ENCODE results near the gene MTUS2.
A peak's percentile ranks its signal among the peaks of the same experiment; 100 is the strongest.

Gene MTUS2

DNA sequence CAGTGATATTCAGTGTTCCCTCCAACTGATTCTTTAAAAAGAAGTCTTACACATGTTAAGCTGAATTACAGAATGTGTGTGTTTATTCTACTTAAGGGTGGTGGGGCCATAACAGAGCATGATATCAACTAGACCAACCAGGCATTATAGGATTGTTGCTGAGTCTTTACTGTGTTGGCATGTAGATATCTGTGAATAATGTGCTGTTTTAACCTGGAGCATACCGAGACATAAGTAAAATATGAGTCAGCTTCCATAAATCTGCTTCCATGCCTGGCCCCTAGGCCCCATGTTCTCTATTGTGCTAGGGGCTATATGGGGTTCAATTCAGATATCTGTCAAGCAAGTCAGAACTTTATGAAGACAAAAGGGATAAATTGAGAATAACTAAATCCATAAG lies 295.7 kb downstream of the MTUS2 start:
- no peak for DNase-seq

DNA sequence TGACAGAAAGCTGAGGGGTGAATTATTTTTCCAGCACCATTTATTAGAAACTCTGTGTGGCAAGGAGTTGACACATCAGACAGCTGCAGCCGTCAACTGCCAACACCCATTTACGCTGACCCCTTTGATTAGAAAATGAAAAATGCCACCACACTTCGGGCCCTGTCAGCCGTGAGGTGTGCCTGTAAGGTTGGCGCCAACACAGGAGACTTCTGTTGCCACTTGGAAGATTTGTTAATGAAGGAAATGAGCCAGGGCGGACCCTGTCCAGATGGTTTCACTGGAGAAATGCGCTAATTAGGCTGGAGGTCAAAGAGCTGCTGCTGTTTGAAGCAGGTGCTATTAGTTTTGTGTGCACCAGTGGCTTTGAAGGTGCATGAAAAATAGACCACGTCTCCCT lies 297.5 kb downstream of the MTUS2 start:
- DNase-seq, result no peak

DNA sequence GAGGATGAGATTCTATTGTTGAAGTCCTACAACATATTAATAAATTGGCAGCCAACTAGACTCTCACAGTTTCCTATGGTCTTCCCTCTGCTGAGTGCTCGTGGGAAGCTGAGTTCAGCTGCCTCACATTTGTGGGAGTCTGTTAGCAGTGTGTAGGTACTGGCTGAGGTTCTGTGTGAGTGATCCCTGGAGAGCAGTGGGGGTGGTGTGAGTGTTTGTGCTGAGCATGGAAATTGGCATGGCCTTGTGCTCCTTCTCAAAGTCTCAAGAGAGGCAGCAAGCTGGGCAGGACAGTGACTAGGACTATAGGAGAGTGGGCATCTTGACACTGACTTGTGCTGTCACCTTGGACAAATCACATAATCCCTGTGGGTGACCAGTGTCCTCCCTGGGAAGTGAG lies 298.3 kb downstream of the MTUS2 start:
- DNase-seq, result no peak

DNA sequence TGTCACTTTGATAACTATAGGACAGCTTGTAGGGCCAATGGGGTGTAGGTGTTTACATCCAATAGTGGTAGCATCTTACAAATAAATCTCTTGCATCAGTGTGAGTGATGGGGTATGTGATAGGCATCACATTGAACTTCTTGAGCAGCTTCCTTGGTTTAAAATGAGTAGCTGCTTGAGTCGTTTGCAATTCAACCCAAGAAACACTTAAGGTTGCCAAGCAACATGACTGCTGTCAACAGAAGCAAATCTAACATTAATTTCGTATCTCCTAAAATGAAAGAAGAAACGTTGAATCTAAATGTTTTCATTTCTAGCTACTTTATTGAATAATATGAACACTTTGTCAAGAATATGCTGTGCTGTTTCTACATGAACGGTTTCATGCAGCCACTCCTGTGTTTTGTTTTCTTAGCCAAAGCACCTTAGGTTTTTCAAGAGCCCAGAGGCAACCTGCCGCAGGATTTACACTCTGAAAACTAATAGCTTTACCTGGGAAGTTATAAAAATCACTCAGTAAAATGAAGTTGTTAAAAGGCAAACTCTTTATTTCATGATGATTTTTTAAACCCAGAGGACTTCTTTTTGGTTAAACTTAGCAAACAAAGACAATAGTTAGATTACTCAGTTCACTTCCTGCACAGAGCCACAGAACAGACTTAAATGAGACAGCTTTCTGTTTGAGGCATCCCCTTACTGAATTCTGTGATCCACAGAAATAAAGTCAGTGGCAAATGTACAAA lies 305.2 kb downstream of the MTUS2 start:
- DNase-seq, result peak in 1 of 5 donors; percentile 53

DNA sequence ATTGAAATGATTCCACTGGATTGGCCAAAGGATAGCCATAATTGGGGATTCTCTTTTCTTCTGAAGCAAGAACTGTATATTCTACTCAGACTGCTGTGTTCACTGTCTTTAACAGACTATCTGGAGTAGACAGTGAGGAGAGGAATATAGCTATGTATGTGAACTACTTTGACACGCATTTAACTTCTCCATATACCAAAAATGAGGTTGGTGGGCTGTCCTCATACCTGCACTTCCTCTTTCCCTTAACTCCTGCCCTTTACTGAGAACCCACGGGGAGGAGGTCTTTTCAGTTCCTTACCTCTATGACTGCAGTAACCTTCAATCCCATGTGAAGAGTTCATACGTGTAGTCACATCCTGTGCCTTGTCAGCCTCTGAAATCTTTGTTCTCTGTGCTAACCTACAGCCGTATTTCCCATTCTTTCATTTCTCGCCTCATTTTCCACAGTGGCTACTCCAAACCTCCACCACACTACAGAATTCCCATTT lies 305.8 kb downstream of the MTUS2 start:
- DNase-seq, result peak in 1 of 5 donors; percentile 33

DNA sequence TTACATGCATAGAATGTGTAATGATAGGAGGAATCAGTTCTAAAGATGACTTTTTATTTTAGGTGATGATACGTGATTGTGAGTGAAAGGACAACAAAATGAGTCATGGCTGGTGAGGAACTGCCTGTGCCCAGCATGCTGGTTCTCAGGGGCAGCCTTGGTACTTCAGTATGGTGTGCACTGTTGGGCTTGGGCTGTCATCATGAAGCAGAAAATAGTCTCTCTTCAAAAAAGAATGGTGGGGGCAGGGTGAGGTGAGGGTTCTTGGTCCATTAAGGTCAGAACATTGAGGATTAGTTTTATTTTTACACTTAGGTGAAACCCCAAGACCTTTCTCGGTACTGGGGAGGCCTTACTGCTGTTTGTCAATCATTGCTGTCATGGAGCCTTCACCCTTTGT lies 309.5 kb downstream of the MTUS2 start:
- no peak for DNase-seq

DNA sequence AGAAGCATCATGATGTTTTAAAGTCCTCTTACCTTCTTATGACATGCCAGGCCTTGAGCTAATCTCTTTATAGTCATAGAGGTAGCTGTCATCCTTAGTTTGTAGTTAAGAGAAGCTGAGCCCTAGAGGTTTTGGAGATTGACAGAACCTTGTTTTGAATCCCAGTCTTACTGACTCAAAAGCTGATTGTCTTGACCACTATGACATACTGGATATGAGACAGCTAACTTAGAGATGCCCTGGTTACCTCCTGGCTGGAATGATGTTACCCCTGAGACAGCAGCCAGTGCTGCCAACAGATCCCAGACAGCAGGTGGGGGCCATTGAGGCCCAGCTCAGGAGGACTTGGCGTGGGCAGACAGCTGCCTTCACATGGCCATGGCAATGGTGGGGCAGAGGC lies 311.0 kb downstream of the MTUS2 start:
- DNase-seq, result no peak

DNA sequence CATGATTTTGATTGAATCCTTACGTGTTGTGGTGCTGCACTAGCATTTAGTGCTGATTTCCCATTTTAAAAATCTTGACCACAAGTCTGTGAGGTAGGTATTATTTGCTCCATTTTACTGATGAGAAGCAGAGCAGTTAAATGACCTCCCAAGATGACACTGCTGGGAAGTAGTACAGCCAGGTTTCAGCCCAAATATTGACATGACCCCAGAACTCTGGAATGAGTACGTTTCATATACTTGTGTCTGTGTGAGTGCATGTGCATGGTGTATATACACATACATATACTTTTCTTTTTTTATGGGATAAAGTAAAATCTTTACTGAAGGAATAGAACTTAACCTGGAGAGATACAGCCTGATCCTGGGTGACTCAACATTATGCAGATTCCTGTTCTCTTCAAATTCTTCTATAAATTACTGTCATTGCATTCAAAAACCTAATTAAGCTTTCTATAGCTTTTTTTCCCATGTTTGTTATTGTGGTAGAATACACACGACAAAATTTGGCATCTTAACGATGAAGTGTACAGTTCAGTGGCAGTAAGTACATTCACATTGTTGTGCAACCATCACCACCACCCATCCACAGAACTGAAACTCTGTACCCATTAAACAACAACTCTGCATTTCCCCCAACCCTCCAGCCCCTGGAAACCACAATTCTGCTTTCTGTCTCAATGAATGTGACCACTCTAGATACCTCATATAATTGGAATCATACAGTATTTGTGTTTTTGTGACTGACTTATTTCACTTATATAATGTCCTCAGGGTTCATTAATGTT lies 311.9 kb downstream of the MTUS2 start:
- DNase-seq, result no peak

DNA sequence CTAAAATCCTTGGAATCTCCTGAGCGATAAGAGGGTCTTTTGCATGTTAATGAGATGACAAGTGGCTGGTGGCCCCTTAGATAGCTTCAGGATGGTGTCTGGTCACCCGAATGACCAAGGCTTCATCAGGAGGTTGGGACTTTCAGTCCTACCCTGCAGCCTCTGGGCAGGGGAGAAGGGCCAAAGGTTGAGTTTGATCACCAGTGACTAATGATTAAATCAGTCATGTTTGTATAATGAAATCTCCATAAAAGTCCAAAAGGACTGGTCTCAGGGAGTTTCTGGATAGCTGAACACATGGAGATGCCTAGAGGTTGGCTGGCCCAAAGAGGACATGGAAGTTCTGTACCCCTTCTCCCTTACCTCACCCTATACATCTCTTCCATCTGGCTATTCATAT lies 316.2 kb downstream of the MTUS2 start:
- no peak for DNase-seq

DNA sequence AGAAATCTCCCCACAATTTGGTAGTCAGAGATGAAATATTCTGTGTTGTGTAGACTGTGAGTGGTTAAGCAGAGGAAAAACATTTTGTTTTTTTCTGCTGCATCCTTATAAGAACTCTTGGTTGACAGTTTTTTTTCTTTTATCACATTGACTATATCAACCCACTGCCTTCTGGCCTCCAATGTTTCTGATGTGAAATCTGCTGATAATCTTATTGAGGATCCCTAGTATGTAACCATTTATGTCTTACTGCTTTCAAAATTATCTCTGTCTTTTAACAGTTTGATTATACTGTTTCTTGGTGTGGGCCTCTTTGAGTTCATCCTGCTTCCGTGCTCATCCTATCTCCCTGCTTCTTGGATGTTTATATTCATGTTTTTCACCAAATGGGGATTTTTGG lies 316.9 kb downstream of the MTUS2 start:
- no peak for DNase-seq

DNA sequence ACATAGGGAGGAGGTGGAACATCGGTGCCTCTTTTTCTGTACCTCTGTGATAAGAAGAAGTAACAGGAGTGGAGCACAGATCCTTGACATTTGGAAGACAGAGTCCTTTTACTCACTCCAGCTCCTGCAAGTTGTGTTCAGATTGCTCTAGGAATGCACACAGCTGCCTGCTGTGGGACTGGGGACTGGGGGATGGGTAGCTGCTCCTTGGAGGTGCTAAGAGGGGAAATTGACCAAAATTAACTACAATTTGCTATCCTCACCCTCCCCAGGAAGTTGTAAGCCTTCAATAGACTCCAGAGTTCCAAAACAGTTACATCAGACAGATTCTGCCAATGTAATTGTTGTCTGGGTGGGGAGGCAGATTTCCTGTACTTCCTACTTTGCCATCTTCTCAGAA lies 317.9 kb downstream of the MTUS2 start:
- no peak for DNase-seq

DNA sequence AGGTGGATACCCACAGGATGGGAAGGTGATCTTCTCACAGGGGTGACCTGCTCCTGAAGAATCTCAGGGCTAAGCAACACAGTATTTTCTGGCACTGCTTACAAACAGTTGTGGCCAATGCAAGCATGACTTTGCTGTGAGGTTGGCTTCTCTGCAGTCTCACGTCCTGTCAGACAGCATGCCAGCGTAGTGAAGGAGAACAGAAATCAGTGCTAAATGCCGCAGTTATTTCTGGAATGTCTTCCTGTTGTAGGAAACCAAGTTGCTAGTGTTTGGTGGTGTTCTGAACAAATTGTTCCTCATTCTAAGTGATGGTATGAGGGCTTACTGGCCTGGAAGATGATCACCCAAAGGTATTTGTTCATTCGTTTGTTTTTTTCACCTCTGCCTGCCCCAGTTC lies 320.1 kb downstream of the MTUS2 start:
- no peak for DNase-seq

DNA sequence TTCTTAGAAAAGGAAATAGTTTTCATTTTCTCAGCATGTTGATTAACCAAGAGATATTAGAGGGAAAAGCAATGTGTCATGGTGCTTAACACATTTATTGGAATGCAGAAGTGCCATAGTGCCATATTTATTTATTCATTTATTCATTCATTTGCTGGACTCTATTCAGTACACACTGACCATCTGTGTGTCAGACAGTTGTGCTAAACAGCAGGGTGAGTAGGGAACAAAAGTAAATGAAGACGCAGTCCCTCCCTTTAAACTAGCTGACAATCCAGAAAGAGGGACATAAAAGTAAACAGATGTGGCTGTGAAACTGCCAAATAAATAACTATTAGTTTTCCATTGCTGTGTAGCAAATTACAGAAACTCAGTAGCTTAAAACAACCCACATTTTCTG lies 323.7 kb downstream of the MTUS2 start:
- DNase-seq, result no peak

DNA sequence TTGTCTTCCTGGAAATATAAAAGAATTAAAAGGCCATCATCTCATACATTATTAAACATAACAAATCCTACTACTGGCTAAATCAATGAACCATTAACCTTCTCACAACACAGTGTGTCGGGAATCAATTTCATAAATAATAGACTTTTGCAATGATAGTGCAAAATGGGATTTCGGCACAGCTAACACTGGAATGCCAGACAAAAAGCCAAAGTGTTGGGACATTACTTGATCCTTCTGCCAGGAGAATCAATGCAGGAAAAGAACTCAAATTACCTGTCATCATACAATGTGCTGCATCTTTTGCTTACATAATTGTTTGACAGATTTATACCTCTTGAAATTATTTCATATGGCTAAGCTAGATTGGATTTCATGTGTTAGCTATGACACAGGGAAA lies 334.3 kb downstream of the MTUS2 start:
- no peak for DNase-seq

DNA sequence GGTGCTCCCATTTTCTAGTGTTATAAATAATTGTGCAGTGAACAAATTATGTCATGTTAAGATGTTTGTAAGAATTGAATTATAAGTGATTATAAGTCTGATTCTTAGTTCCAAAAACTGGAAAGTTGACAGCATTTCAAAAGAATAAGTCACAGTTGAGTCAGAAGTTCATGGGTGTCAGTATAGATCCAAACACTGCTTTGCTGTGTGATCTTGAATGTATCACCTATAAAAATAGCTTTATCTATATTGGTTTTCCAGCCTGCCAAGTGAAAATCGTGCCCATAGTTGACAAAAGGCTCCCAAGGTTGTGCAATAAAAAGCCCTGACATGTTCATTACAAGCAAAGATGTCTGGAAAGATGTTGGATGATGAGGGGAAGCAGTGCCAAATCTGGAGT lies 336.0 kb downstream of the MTUS2 start:
- no peak for DNase-seq

DNA sequence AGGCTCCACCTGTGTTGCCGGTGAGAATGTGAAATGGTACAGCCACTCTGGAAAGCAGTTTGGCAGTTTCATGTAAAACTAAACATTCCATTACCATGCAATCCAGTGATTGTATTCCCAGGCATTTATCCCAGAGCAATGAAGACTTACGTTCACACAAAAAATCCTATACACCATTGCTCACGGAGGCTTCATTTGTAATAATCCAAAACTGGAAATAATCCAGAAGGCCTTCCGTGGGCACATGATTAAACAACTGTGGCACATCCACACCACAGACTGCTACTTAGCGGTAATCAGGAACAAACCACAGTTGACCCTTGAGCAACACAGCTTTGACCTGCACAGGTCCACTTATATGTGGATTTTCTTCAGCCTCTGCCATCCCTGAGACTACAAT lies 339.7 kb downstream of the MTUS2 start:
- DNase-seq, result no peak

DNA sequence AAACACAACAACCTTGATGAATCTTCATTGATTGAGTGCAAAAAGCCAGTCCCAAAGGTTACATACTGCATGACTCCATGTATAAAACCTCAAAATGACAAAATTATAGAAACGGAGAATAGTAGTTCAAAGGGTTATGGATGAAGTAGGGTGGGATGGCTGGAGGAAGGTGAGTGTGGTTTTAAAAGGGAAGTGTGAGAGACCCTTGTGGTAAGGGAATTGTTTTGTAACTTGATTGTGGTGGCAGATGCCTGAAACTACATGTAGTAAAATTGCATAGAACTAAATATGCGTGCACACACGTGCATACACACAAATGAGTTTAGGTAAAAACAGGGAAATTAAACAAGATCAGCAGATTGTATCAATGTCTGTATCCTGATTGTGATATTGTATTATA lies 340.7 kb downstream of the MTUS2 start:
- no peak for DNase-seq

DNA sequence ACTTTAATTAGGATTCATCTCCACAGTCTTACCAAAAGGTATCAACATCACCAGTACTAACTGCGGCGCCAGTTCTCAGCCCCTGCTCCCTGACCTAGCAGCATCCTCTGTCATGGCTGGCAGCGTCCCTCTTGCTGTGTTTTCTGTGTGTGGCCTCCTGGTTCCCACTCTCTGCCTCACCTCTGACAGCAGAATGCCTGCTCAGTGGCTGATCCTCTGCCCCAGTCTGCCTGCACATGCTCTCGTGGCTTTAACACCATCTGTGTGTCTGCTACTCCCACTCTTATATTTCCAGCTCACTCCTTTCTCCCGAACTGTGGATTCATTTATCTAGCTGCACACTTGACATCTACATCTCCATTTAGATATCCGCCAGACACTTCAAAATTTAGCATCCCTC lies 341.5 kb downstream of the MTUS2 start:
- DNase-seq, result no peak

DNA sequence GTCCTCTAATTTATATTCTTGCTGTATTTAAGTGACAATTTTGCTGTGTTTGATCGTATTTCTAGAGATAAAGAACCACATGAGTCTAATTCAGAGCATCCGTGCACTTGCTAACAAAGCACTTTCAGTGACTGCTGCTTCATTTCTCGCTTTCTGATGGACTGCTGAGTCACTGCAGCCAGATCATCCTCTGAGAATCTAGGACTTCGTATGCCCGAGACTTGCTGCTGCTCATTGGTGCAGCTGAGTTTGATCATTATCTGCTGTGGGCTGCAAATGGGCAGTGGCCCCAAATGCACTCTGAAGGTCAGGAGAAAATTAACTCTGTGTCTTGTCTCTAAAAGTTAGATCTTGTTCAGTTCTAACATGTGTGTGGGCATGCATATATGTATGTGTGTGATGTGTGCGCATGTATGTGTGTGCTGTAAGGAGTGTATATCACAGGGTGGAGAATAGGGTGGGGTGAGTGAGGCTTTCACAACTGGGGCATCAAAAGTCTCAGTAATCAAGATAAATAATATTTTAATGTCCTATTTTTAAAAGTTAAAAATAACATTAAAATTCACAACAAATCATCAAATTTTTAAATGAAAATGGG lies 342.6 kb downstream of the MTUS2 start:
- no peak for DNase-seq

DNA sequence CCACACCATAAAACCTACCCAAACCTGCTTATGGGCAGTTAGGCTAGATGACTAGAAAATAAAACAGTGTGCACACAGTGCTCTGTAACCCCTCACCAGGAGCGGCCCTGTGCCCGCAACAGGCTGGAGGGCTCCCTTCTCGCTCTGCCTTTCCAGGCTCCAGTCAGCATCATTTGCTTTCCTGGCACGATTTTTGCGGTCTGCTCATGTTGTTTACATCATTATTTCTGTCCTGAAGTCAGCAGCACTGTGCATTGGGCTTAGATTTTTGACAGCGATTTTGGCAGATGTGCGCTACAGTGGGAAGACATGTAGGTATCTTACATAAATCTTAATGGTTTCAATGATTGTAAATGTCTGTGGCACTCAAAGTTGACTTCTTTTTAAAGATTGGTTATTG lies 344.0 kb downstream of the MTUS2 start:
- no peak for DNase-seq

DNA sequence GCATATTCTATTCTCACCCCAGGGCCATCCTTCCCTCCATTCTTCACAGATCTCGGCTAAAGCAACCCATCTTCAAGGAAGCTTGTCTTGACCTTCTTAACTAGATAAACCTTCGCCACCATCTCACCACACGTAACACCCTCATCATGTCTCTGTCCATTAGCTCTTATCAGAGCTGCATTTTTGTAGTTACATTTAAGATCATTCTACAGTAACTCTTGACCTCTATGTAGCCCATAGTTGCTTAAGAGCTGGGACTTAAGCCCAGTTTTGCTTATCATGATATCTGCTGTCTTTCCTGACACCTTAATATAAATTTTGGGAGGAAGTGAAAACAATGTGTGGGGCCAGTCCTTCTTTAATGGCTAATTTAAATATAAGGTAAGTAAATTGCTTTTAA lies 345.1 kb downstream of the MTUS2 start:
- DNase-seq, result no peak

DNA sequence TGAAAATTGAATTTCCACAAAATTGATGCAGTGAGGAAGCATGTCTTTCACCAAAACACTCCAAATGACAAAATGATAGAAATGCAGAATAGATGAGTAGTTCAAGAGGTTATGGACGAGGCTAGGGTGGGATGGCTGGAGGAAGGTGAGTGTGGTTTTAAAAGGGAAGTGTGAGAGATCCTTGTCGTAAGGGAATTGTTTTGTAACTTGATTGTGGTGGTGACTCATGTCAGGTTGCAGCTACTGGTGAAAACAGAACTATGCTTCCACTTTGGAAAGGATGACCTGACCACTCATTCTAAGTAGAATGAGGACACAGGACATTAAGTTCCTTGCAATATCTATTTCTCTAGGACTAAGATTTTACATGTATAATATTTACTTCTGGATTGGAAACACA lies 345.7 kb downstream of the MTUS2 start:
- DNase-seq, result no peak

DNA sequence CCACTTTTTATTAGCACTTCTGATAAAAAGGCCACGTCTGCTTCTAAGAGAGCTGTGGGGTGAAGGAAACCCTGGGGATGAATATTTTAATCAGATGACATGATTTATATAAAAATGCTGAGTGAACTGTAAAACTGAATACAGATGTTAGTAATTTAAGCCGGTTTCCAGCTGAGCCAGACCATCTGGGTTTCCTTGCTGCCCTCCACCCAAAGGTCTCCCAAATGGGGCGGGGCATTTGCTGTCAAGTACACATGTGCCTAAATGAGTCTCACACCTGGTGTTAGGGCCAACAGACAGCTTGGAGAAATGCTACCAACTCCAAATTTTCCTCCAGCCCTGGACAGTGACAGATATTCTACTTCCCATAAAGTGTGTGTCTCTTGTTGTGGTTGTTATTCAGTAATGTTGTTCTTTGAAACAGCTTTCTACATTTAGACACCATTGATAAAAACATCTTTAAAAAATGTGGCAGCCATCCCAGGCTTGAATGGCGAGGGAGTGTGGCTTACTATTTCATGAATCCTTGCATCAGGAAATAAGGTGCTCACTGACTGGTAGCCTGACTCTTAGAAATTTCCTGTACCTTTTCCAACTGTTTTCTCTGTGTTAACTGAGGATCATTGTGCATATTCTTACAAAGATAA lies 350.4 kb downstream of the MTUS2 start:
- no peak for DNase-seq

DNA sequence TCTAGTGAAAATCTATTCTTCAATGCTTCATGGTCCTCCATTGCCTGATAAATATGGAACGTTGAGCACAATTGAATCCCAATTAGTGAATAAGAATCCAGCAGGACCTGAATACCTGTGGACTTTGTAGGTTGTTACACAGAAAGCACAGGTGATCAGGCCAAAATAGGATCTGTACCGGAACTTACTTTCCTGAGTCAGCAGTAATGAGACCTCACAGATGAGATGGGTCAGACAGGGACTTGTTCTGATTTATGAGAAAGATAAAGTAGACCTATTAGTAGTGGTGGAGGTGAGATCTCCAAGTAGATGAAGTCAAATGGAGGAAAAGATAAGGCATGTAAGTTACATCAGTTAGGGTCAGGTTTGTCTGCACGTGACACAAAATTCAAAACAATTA lies 351.1 kb downstream of the MTUS2 start:
- DNase-seq, result no peak

All from T-helper 1 cell (primary cell).